HCT116 (cell line): ENCODE results near the gene HDLBP. TPM values are rescaled to one million over a fixed set of nuclear protein-coding genes. Genes with fewer than 3 reads are reported as not detected.

Experiments used
- ATAC-seq: fragments of 200-7000 bp; cut with Tn5 transposase; 2 replicates; pipeline ENCODE4 v1.9.1; 2020; ENCODE audit warnings: mild to moderate bottlenecking, moderate library complexity
- BruUV-seq: library from RNA; stranded (reverse); fragments of 400-500 nt; replicated peaks from 2 replicates; lab custom pipeline; 2021; lab: Mats Ljungman, UMichigan
- CTCF ChIA-PET: fragments of 300-600 bp; sonication (Branson Sonifier 250); formaldehyde crosslinking; loops from one replicate; lab custom pipeline; 2021; ENCODE audit warnings: antibody characterized with exemption; lab: Charles Lee
- POLR2A ChIA-PET: fragments of 300-600, 350-600 bp; sonication (Branson Sonifier 250); formaldehyde crosslinking; loops from one replicate; lab custom pipeline; 2021; ENCODE audit warnings: antibody characterized with exemption; lab: Charles Lee
- RAD21 ChIA-PET, 2 experiments: fragments of 300-600 bp; sonication (Branson Sonifier 250); formaldehyde crosslinking; loops; one replicate each; lab custom pipeline; 2023; ENCODE audit warnings: low total read pairs in 2 of 2; ENCODE audit not compliant: uncharacterized antibody in 2 of 2, unreplicated experiment in 2 of 2, low non-redundant PET in 1 of 2; lab: Charles Lee
- DNase-seq: peaks from one replicate; pipeline ENCODE4 v3.0.0-alpha.2; 2010; ENCODE audit warnings: low read depth, low spot score
- H2AFZ ChIP-seq: fragments of 200-600 bp; shearing (Covaris generic), sonication (generic); 2 replicates; pipeline ENCODE4 v1.6.1; 2017; ENCODE audit warnings: low read depth, mixed run types, mixed read lengths, antibody characterized with exemption, low read length; ENCODE audit not compliant: poor library complexity, severe bottlenecking
- H3K27ac ChIP-seq: 2 replicates; pipeline ENCODE4 v1.5.1; 2012; ENCODE audit warnings: low read depth, low read length
- H3K27me3 ChIP-seq: fragments of 200-600 bp; sonication (generic); 2 replicates; pipeline ENCODE4 v1.6.1; 2016; ENCODE audit warnings: mixed run types, low read length, mixed read lengths; ENCODE audit not compliant: insufficient read depth
- H3K36me3 ChIP-seq, 2 experiments: fragments of 200-500 bp in 1 of 2; fragments of 200-600 bp in 1 of 2; sonication (Bioruptor generic) in 1 of 2; sonication (generic) in 1 of 2; 2 replicates each; pipeline versions ENCODE4 v1.5.1 to v1.6.1; 2014 to 2016; ENCODE audit warnings: low read length in 2 of 2, inconsistent platforms in 1 of 2, mixed read lengths in 1 of 2, mixed run types in 1 of 2; ENCODE audit not compliant: insufficient read depth in 2 of 2, control insufficient read depth in 1 of 2
- H3K4me1 ChIP-seq, 2 experiments: fragments of 200-600 bp in 1 of 2; sonication (generic) in 1 of 2; 2 replicates each; pipeline versions ENCODE4 v1.5.1 to v1.6.1; 2012 to 2017; ENCODE audit warnings: low read length in 2 of 2, inconsistent platforms in 1 of 2, mild to moderate bottlenecking in 1 of 2, mixed read lengths in 1 of 2, mixed run types in 1 of 2, moderate library complexity in 1 of 2; ENCODE audit not compliant: insufficient read depth in 2 of 2, control insufficient read depth in 1 of 2
- H3K4me2 ChIP-seq: fragments of 200-600 bp; sonication (generic); 2 replicates; pipeline ENCODE4 v1.6.1; 2017; ENCODE audit warnings: mixed run types, low read length, mixed read lengths
- H3K4me3 ChIP-seq, 2 experiments: fragments of 200-600 bp in 1 of 2; sonication (generic) in 1 of 2; replicated peaks in 1 of 2; 2 replicates each; pipeline ENCODE4 v1.5.1; 2011 to 2016; ENCODE audit warnings: low read length in 2 of 2, control low read depth in 1 of 2, low read depth in 1 of 2, mild to moderate bottlenecking in 1 of 2, mixed read lengths in 1 of 2, mixed run types in 1 of 2
- H3K79me2 ChIP-seq: fragments of 200-600 bp; sonication (generic); 2 replicates; pipeline ENCODE4 v1.6.1; 2017; ENCODE audit warnings: mild to moderate bottlenecking, mixed run types, low read length, moderate library complexity, mixed read lengths; ENCODE audit not compliant: insufficient read depth
- H3K9ac ChIP-seq: fragments of 200-600 bp; sonication (generic); 2 replicates; pipeline ENCODE4 v1.6.1; 2016; ENCODE audit warnings: low read length, mixed read lengths
- H3K9me2 ChIP-seq: fragments of 200-600 bp; sonication (generic), shearing (Covaris generic); 2 replicates; pipeline ENCODE4 v1.6.1; 2017; ENCODE audit warnings: mixed run types, mild to moderate bottlenecking, moderate library complexity; ENCODE audit not compliant: insufficient read depth
- H3K9me3 ChIP-seq, 2 experiments: fragments of 200-500 bp in 1 of 2; fragments of 200-600 bp in 1 of 2; sonication (Bioruptor generic) in 1 of 2; sonication (generic) in 1 of 2; 2 replicates each; pipeline ENCODE4 v1.6.1; 2014 to 2017; ENCODE audit warnings: low read length in 2 of 2, mixed read lengths in 2 of 2, inconsistent platforms in 1 of 2, low read depth in 1 of 2, mild to moderate bottlenecking in 1 of 2, mixed run types in 1 of 2, moderate library complexity in 1 of 2; ENCODE audit not compliant: control insufficient read depth in 1 of 2, insufficient read depth in 1 of 2
- H4K20me1 ChIP-seq: fragments of 200-600 bp; sonication (generic), shearing (Covaris generic); 2 replicates; pipeline ENCODE4 v1.6.1; 2017; ENCODE audit warnings: mixed run types, mild to moderate bottlenecking, moderate library complexity; ENCODE audit not compliant: insufficient read depth
- CBX3 ChIP-seq: IDR thresholded peaks from 2 replicates; pipeline ENCODE4 v1.6.1; 2012; ENCODE audit warnings: low read depth
- CEBPB ChIP-seq: IDR thresholded peaks from 2 replicates; pipeline ENCODE4 v1.6.1; 2012; ENCODE audit warnings: low read depth
- EGR1 ChIP-seq: IDR thresholded peaks from 2 replicates; pipeline ENCODE4 v1.6.1; 2012; ENCODE audit warnings: low read depth
- ELF1 ChIP-seq: IDR thresholded peaks from 2 replicates; pipeline ENCODE4 v1.6.1; 2012; ENCODE audit warnings: low read depth, borderline replicate concordance
- EZH2 ChIP-seq: fragments of 200-600 bp; sonication (generic); IDR thresholded peaks from 2 replicates; pipeline ENCODE4 v1.6.1; 2017; ENCODE audit warnings: antibody characterized with exemption, mixed run types
- FOSL1 ChIP-seq: IDR thresholded peaks from 2 replicates; pipeline ENCODE4 v1.6.1; 2012; ENCODE audit warnings: low read depth
- MAX ChIP-seq: IDR thresholded peaks from 2 replicates; pipeline ENCODE4 v1.6.1; 2012
- POLR2A ChIP-seq: IDR thresholded peaks from 2 replicates; pipeline ENCODE4 v1.7.0; 2011; ENCODE audit warnings: borderline replicate concordance; ENCODE audit not compliant: insufficient read depth, insufficient read length; ENCODE audit errors: extremely low read depth
- POLR2AphosphoS5 ChIP-seq: IDR thresholded peaks from 2 replicates; pipeline ENCODE4 v1.6.1; 2011; ENCODE audit warnings: mild to moderate bottlenecking, low read depth, low read length, moderate library complexity
- SRF ChIP-seq: IDR thresholded peaks from 2 replicates; pipeline ENCODE4 v1.6.1; 2012; ENCODE audit warnings: low read depth
- TCF7L2 ChIP-seq: IDR thresholded peaks from 2 replicates; pipeline ENCODE4 v1.7.0; 2011; ENCODE audit warnings: borderline replicate concordance, inconsistent platforms; ENCODE audit not compliant: insufficient read depth, insufficient read length; ENCODE audit errors: extremely low read depth
- ZBTB33 ChIP-seq: IDR thresholded peaks from 2 replicates; pipeline ENCODE4 v1.6.1; 2011; ENCODE audit warnings: mild to moderate bottlenecking, low read length, moderate library complexity; ENCODE audit not compliant: insufficient replicate concordance; ENCODE audit errors: extremely low read depth
- ZFX ChIP-seq: fragments of 450-650 bp; IDR thresholded peaks from 2 replicates; pipeline ENCODE4 v1.6.1; 2017
- ZNF274 ChIP-seq: fragments of 200-500 bp; sonication (Bioruptor generic); IDR thresholded peaks from 2 replicates; pipeline ENCODE4 v1.6.1; 2014; ENCODE audit warnings: mild to moderate bottlenecking, low read depth, low read length, inconsistent platforms
- intact Hi-C: fragments of 100-400 bp; cut with micrococcal nuclease; formaldehyde crosslinking; loops from 2 replicates; pipeline ENCODE4 v1.10.0; 2022
- total RNA-seq: library from RNA; stranded (reverse); gene quantifications from one replicate; pipeline ENCODE4 v1.2.1, GENCODE V29; 2021; ENCODE audit not compliant: unreplicated experiment
- TF ChIP-seq, protein P1 (sequence below): IDR thresholded peaks from 2 replicates; pipeline ENCODE4 v1.6.1; 2012

Gene HDLBP
- total RNA-seq, 1 experiment from 2014 or later = 462 TPM

- no TSS peak for BruUV-seq
- POLR2A ChIA-PET = no interaction called here
- H3K4me2 ChIP-seq = no peak overlapping the region
- no peak for ATAC-seq
- TF ChIP-seq POLR2A (no peak), MAX (no peak), POLR2AphosphoS5 (no peak), EZH2 (no peak), ZFX (no peak)
- TF ChIP-seq, protein P1, sequence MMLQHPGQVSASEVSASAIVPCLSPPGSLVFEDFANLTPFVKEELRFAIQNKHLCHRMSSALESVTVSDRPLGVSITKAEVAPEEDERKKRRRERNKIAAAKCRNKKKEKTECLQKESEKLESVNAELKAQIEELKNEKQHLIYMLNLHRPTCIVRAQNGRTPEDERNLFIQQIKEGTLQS = no peak
- TF ChIP-seq, all 23 proteins: peak for 0
- no peak overlapping the region for H2AFZ ChIP-seq
- peaks cover 22% of the 10 kb centered on the region; the same call in 1 of the 2 replicates for H4K20me1 ChIP-seq
- RAD21 ChIA-PET = no interaction called here
- CTCF ChIA-PET = no interaction called here
- H3K4me3 ChIP-seq = no peak overlapping the region
- no peak for DNase-seq
- no peaks in the 10 kb centered on the region for H3K27me3 ChIP-seq
- H3K9me2 ChIP-seq = no peaks in the 10 kb centered on the region
- H3K4me1 ChIP-seq = peaks cover 21 to 41% of the 10 kb centered on the region in 2 experiments; a peak in 3 of 4 replicates
- intact Hi-C loops = no loop called here
- peaks cover 90% of the 10 kb centered on the region for H3K79me2 ChIP-seq
- no peaks in the 10 kb centered on the region for H3K9me3 ChIP-seq
- no peak overlapping the region for H3K9ac ChIP-seq
- H3K27ac ChIP-seq = no peak overlapping the region
- H3K36me3 ChIP-seq = peaks cover 26 to 33% of the 10 kb centered on the region in 2 experiments
These were observed 46.6 kb downstream of the HDLBP start for GRCh38 chr2:241268716-241269445.

GRCh38 chr2:241268306-241268705 lies 47.2 kb downstream of the HDLBP start:
- DNase-seq (no peak), ATAC-seq (no peak)
- Histone ChIP-seq H3K4me1 (peaks cover 19 to 36% of the 10 kb centered on the region in 2 experiments; a peak in 3 of 4 replicates), H2AFZ (no peak overlapping the region), H3K4me2 (no peak overlapping the region), H4K20me1 (peaks cover 19% of the 10 kb centered on the region; the same call in 1 of the 2 replicates), H3K4me3 (no peak overlapping the region), H3K9me3 (no peaks in the 10 kb centered on the region), H3K36me3 (peaks cover 32 to 37% of the 10 kb centered on the region in 2 experiments), H3K27me3 (no peaks in the 10 kb centered on the region), H3K9ac (no peak overlapping the region), H3K79me2 (peaks cover 89% of the 10 kb centered on the region), H3K9me2 (no peaks in the 10 kb centered on the region), H3K27ac (no peak overlapping the region)
- ChIA-PET POLR2A (no interaction called here), RAD21 (no interaction called here), CTCF (no interaction called here)
- no TSS peak for BruUV-seq
- intact Hi-C loops = no loop called here
- TF ChIP-seq CBX3 (no peak), POLR2A (no peak), ELF1 (no peak), ZNF274 (no peak), MAX (no peak), FOSL1 (no peak), EGR1 (no peak), TCF7L2 (no peak), ZFX (no peak), SRF (no peak), ZBTB33 (no peak), CEBPB (no peak)
- TF ChIP-seq, protein P1 = no peak
